ENCODE measurements around the gene OSBPL10.

Gene OSBPL10

DNA sequence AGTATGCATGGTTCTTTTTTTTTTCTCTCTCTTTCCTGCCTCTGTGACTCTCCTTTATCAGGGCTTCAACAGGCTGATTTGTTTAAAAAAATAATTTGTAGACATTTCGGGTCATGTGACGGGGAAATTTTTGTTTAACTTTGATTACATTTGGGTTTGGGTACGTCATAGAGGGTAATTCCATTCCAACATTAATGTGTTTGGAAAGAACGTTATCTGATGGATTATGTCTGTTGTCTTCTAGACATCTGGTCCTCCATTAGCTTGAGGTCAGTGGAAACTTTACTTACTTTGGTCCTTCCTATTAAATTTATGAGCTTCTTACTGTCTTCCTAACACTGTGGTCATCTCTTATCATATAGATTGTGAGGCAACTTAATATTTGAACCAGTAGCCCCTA, 367.4 kb downstream of the OSBPL10 start:
- no peaks in the 10 kb centered on the region for H3K27me3 ChIP-seq (ENCODE audit: control insufficient read depth in 2 of 2, insufficient read depth in 2 of 2, low read length in 2 of 2)
- H3K36me3 ChIP-seq (ENCODE audit: control insufficient read depth in 2 of 2, insufficient read depth in 2 of 2, low read length in 2 of 2) = no peaks in the 10 kb centered on the region
- H3K4me3 ChIP-seq (ENCODE audit: low read length in 2 of 2) = no peak overlapping the region
- H3K9ac ChIP-seq (ENCODE audit: low read depth in 1 of 2, low read length in 2 of 2) = no peak overlapping the region
- H3K9me3 ChIP-seq (ENCODE audit: control insufficient read depth in 2 of 2, low read length in 2 of 2) = no peaks in the 10 kb centered on the region
- H3K27ac ChIP-seq (ENCODE audit: low read depth in 2 of 2, low read length in 2 of 2) = no peak overlapping the region
- peaks cover 0 to 2% of the 10 kb centered on the region in 2 donors for H3K4me1 ChIP-seq (ENCODE audit: control insufficient read depth in 2 of 2, insufficient read depth in 2 of 2, low read length in 2 of 2)

- no peak overlapping the region for H3K4me3 ChIP-seq (ENCODE audit: low read length in 2 of 2)
- peaks cover 0 to 2% of the 10 kb centered on the region in 2 donors for H3K4me1 ChIP-seq (ENCODE audit: control insufficient read depth in 2 of 2, insufficient read depth in 2 of 2, low read length in 2 of 2)
- no peak overlapping the region for H3K9ac ChIP-seq (ENCODE audit: low read depth in 1 of 2, low read length in 2 of 2)
- no peak overlapping the region for H3K27ac ChIP-seq (ENCODE audit: low read depth in 2 of 2, low read length in 2 of 2)
- H3K27me3 ChIP-seq (ENCODE audit: control insufficient read depth in 2 of 2, insufficient read depth in 2 of 2, low read length in 2 of 2) = no peaks in the 10 kb centered on the region
- H3K36me3 ChIP-seq (ENCODE audit: control insufficient read depth in 2 of 2, insufficient read depth in 2 of 2, low read length in 2 of 2) = no peaks in the 10 kb centered on the region
- H3K9me3 ChIP-seq (ENCODE audit: control insufficient read depth in 2 of 2, low read length in 2 of 2) = no peaks in the 10 kb centered on the region
Measured at GRCh38 chr3:31613177-31613576, 367.9 kb downstream of the OSBPL10 start.

All from mucosa of rectum (tissue), 2 donors.